GM12891 (cell line): ENCODE data around the gene WNK4.

Source experiments
- PAX5 ChIP-seq: IDR thresholded peaks from 2 replicates; pipeline ENCODE4 v1.6.1; 2011; ENCODE audit warnings: low read length, moderate library complexity, mild to moderate bottlenecking; ENCODE audit not compliant: insufficient read depth, severe bottlenecking
- POLR2A ChIP-seq: IDR thresholded peaks from 2 replicates; pipeline ENCODE4 v1.6.1; 2011; ENCODE audit warnings: low read depth, low read length, control low read depth
- POLR2AphosphoS5 ChIP-seq: IDR thresholded peaks from 2 replicates; pipeline ENCODE4 v1.6.1; 2011; ENCODE audit warnings: low read depth, low read length, control low read depth
- POU2F2 ChIP-seq: IDR thresholded peaks from 2 replicates; pipeline ENCODE4 v1.6.1; 2011; ENCODE audit warnings: low read depth, mild to moderate bottlenecking, control low read depth, low read length, moderate library complexity
- SPI1 ChIP-seq: IDR thresholded peaks from 2 replicates; pipeline ENCODE4 v1.6.1; 2011; ENCODE audit warnings: low read depth, low read length, control low read depth
- TAF1 ChIP-seq: IDR thresholded peaks from 2 replicates; pipeline ENCODE4 v1.6.1; 2011; ENCODE audit warnings: low read depth, low read length, control low read depth

- TF ChIP-seq POLR2A (no peak; the same call in 1 of the 2 replicates), POLR2AphosphoS5 (no peak), POU2F2 (no peak), TAF1 (no peak), PAX5 (no peak), SPI1 (no peak)
These were observed 635 bp downstream of the WNK4 start for GRCh38 chr17:42780851-42781638.
